Cerebellar nuclear complex (tissue), 1 donor: ENCODE results near the gene NR1D1.
A peak's percentile ranks its signal among the peaks of the same experiment; 100 is the strongest.

Experiments
- DNase-seq, 2 experiments: peaks; one replicate each; lab custom pipeline; 2025; lab: John Stamatoyannopoulos, UW

The NR1D1 gene

GRCh38 chr17:40075201-40075941 lies 25.0 kb downstream of the NR1D1 start:
- no peak for DNase-seq

DNA sequence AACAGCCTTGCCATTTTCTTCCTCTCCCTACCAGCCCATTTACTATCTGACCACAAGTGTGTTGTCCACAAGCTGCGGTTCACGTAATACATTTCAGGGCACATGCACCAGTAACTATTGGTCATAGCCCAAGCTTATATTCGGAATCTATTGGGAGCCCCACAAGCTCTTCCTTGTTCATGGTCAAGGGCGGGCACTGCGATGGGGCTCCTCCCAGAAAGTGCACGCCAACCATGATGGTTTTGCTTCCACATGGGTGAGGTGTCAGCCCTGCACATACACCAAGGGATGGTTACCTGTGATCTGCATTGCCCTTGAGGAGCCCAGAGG lies 25.6 kb downstream of the NR1D1 start:
- no peak for DNase-seq

DNA sequence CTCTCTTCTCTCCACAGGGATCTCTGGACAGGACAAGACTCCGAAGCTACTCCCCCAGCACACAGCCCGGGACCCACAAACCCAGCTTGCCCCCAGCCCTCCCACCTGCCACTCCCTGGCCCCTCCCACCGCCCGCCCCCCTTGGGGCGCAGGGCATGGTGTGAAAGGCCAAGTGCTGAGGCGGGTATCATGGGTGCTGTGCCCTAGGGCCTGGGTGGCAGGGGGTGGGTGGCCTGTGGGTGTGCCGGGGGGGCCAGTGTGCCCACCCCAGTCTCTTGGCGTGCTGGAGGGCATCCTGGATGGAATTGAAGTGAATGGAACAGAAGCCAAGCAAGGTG lies 26.2 kb downstream of the NR1D1 start:
- DNase-seq, result no peak

GRCh38 chr17:40073454-40074174 lies 26.8 kb downstream of the NR1D1 start:
- no peak for DNase-seq

DNA sequence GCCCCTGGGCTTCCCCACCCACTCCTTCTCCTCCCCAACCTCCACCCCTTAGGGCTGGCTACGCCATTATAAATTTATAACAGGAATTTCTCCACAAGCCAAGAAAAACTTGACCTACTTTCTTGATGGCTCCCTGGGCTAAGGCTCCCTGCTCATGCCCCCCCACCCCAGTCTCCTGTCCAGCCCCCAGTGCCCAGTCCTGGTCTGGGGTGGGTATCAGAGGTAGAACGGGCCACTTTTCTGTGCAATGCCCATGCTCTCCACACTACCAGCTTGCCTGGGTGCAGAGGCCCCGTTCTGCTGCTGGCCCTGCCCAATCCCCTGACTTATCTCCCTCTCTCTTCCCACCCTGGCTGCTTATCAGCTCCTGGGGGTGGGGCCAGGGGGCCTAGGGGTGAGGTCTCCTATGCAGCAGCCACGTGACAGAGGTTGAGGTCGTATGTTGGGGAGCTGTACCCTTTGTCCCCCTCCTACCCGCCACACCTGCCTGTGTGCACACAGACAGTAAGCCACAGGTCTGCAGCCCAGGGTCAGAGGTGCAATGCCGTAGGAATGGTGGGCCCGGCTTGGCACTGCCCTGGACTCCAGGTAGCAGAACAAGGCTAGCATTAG lies 27.5 kb downstream of the NR1D1 start:
- DNase-seq, result no peak

GRCh38 chr17:40072040-40072734 lies 28.2 kb downstream of the NR1D1 start:
- peak; percentile 23 to 44 for DNase-seq

DNA sequence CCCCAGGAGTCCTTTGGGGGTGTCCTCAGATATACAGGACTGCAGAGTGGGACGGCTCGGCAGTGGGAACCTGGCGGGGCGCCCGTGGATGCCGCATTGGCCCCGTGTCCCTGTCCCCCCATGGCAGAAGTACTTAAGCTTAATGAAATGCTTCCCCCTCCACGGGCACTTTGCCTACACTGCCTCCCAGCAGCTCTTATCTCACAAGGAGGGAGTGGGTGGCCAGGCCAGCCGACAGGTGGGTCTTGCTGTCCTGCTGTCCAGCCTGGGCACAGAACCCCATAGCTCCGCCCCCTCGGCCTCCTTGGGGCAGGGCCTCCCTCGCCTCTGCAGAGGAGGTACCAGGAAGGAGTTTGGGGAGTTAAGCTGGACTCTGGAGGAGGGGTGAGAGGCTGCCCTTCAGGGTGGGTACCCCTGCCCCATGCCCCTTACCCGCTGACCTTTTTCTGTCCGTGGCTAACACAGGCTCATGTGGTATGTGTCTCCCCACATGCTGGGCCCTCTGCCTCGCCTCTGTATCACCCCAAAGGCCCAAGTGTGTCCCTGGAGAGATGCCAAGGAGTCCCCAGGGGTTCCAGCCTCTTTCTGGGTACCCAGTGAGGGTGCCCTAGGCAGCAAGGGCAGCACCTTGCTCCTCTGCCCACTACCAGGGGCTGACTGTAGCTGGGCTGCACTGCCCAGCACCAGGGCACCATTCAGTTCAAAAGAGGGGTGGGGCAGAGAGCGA lies 28.9 kb downstream of the NR1D1 start:
- peak in 1 of 2 experiments; percentile 28 for DNase-seq

GRCh38 chr17:40070709-40071312 lies 29.6 kb downstream of the NR1D1 start:
- DNase-seq, result no peak

- peak in 1 of 2 experiments; percentile 26 for DNase-seq
Measured at GRCh38 chr17:40069751-40070708, 30.4 kb downstream of the NR1D1 start.

GRCh38 chr17:40068917-40069750 lies 31.3 kb downstream of the NR1D1 start:
- peak; percentile 83 to 88 for DNase-seq

DNA sequence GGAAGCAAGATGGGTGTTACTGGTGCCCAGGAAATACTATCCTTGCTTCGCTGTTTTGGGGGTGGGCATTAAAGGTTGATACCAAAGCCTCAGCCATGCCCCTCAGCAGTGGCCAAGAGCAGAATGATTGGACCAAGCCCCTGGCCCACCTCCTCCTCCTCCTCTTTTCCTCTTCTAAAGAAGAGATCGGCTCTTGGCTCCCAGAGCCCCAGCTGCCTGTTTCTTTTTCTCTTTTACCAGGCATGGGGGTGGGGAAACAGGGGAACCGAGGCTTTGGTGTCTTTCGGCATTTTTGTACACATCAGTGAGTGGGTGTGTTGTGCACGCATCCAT lies 31.8 kb downstream of the NR1D1 start:
- no peak for DNase-seq

GRCh38 chr17:40068129-40068581 lies 32.2 kb downstream of the NR1D1 start:
- no peak for DNase-seq

DNA sequence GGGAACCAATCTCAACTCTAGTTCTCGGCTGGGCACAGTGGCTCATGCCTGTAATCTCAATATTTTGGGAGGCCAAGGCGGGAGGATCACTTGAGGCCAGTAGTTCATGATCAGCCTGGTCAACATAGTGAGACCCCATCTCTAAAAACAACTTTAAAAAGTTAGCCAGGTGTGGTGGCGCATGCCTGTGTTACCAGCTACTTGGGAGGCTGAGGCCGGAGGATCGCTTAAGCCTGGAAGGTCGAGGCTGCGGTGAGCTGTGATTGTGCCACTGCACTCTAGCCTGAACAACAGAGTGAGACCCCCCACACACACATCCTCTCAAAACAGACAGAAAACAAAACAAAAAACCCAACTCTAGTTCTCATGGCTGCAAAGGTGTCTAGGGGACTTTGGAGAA lies 32.7 kb downstream of the NR1D1 start:
- no peak for DNase-seq

- DNase-seq, result no peak
Measured at GRCh38 chr17:40065769-40066510, 34.4 kb downstream of the NR1D1 start.

- DNase-seq, result no peak
Measured at GRCh38 chr17:40064971-40065768, 35.2 kb downstream of the NR1D1 start.

- no peak for DNase-seq
Measured at GRCh38 chr17:40063901-40064531, 36.4 kb downstream of the NR1D1 start.

GRCh38 chr17:40063187-40063771 lies 37.1 kb downstream of the NR1D1 start:
- DNase-seq, result no peak
